ENCODE results near the gene ITGAL. TPM values are rescaled to one million over a fixed set of nuclear protein-coding genes. Genes with fewer than 3 reads are reported as not detected.

ITGAL gene
- total RNA-seq, 1 experiment from 2014 or later: not detected

GRCh38 chr16:30503403-30504296 is 31.1 kb downstream of the ITGAL start:
- CTCF ChIA-PET: interaction anchor here (0.6 kb wide), 1 partner anchor 10 kb away, joined by 5 read pairs; no protein-coding TSS in a partner anchor
- no peak for TF ChIP-seq CTCF (IDR thresholded peaks at IDR 0.05; ENCODE audit: unreplicated experiment)
- Mint-ChIP-seq H3K27ac (ENCODE audit: unreplicated experiment) (no peak overlapping the region), H3K4me3 (ENCODE audit: low read depth, unreplicated experiment) (no peak overlapping the region), H3K36me3 (ENCODE audit: insufficient read depth, unreplicated experiment) (no peaks in the 10 kb centered on the region), H3K9me3 (ENCODE audit: low read depth, unreplicated experiment) (no peaks in the 10 kb centered on the region), H3K27me3 (ENCODE audit: unreplicated experiment) (peaks cover 17% of the 10 kb centered on the region), H3K4me1 (ENCODE audit: low read depth, unreplicated experiment) (peaks cover 1% of the 10 kb centered on the region)
- intact Hi-C loops (cut with micrococcal nuclease; ENCODE audit: unreplicated experiment): no loop called here
- no TSS peak for BruUV-seq (replicated peaks)
- DNase-seq: no peak

- TF ChIP-seq CTCF (IDR thresholded peaks at IDR 0.05; ENCODE audit: unreplicated experiment): no peak
- Mint-ChIP-seq H3K4me1 (ENCODE audit: low read depth, unreplicated experiment) (peaks cover 12% of the 10 kb centered on the region), H3K36me3 (ENCODE audit: insufficient read depth, unreplicated experiment) (no peaks in the 10 kb centered on the region), H3K4me3 (ENCODE audit: low read depth, unreplicated experiment) (no peak overlapping the region), H3K9me3 (ENCODE audit: low read depth, unreplicated experiment) (no peaks in the 10 kb centered on the region), H3K27ac (ENCODE audit: unreplicated experiment) (no peak overlapping the region), H3K27me3 (ENCODE audit: unreplicated experiment) (peaks cover 17% of the 10 kb centered on the region)
- intact Hi-C loops (cut with micrococcal nuclease; ENCODE audit: unreplicated experiment): no loop called here
- no TSS peak for BruUV-seq (replicated peaks)
- CTCF ChIA-PET: no interaction called here
- DNase-seq: no peak
Observed at GRCh38 chr16:30509081-30509765, 36.7 kb downstream of the ITGAL start.

- DNase-seq: no peak
- Mint-ChIP-seq H3K4me1 (ENCODE audit: low read depth, unreplicated experiment) (peaks cover 12% of the 10 kb centered on the region), H3K27me3 (ENCODE audit: unreplicated experiment) (peaks cover 14% of the 10 kb centered on the region), H3K27ac (ENCODE audit: unreplicated experiment) (no peak overlapping the region), H3K36me3 (ENCODE audit: insufficient read depth, unreplicated experiment) (no peaks in the 10 kb centered on the region), H3K9me3 (ENCODE audit: low read depth, unreplicated experiment) (no peaks in the 10 kb centered on the region), H3K4me3 (ENCODE audit: low read depth, unreplicated experiment) (no peak overlapping the region)
- CTCF ChIA-PET: interaction anchor here (0.6 kb wide), 2 partner anchors 25 to 34 kb away, joined by 3 read pairs; no protein-coding TSS in a partner anchor
- intact Hi-C loops (cut with micrococcal nuclease; ENCODE audit: unreplicated experiment): no loop called here
- BruUV-seq (replicated peaks): no TSS peak
- no peak for TF ChIP-seq CTCF (IDR thresholded peaks at IDR 0.05; ENCODE audit: unreplicated experiment)
Observed at GRCh38 chr16:30510376-30510938, 37.9 kb downstream of the ITGAL start.

GRCh38 chr16:30511509-30511908 is 39.0 kb downstream of the ITGAL start:
- Mint-ChIP-seq H3K27ac (ENCODE audit: unreplicated experiment) (no peak overlapping the region), H3K36me3 (ENCODE audit: insufficient read depth, unreplicated experiment) (no peaks in the 10 kb centered on the region), H3K27me3 (ENCODE audit: unreplicated experiment) (peaks cover 16% of the 10 kb centered on the region), H3K9me3 (ENCODE audit: low read depth, unreplicated experiment) (no peaks in the 10 kb centered on the region), H3K4me1 (ENCODE audit: low read depth, unreplicated experiment) (peaks cover 12% of the 10 kb centered on the region), H3K4me3 (ENCODE audit: low read depth, unreplicated experiment) (no peak overlapping the region)
- TF ChIP-seq CTCF (IDR thresholded peaks at IDR 0.05; ENCODE audit: unreplicated experiment): no peak
- intact Hi-C loops (cut with micrococcal nuclease; ENCODE audit: unreplicated experiment): no loop called here
- CTCF ChIA-PET: interaction anchor here (0.7 kb wide), 1 partner anchor 20 kb away, joined by 3 read pairs; no protein-coding TSS in a partner anchor
- DNase-seq: no peak
- BruUV-seq (replicated peaks): no TSS peak

Data from Calu3 (cell line).